Stimulated activated CD8-positive, alpha-beta memory T cell treated with anti-CD3 and anti-CD28 coated beads, Interleukin-7, amount 100 ng/mL, for 4 hours (primary cell): ENCODE data around the gene FN1.
"Not testable (repeated sequence)": the region's sequence is repeated elsewhere in the genome, so short reads cannot be mapped to it uniquely, and the experiment has no call there.

Source experiments
- DNase-seq, 2 donors: peaks; one replicate each; pipeline ENCODE4 v3.0.0-alpha.2; 2020; ENCODE audit warnings: low read depth in 2 of 2

The FN1 gene

DNA sequence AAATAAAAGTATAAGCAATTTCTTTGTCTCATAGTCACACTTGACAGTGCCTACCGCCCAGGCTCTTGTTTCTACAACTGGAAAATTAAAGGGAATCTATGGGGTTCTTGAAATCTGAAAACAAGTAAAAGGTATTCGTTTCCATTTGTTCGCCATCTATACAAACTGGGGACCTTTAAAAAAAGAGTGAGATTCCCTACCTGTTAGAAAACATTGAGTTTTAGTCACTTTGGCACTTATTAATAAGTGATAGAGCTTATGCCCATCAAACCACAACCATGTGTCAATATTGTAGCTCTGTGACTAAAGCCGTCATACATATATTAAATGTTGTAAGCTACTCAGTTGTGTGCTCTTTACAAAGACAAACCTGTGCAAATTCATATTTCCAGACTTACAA, 13.2 kb downstream of the FN1 start:
- no peak for DNase-seq

DNA sequence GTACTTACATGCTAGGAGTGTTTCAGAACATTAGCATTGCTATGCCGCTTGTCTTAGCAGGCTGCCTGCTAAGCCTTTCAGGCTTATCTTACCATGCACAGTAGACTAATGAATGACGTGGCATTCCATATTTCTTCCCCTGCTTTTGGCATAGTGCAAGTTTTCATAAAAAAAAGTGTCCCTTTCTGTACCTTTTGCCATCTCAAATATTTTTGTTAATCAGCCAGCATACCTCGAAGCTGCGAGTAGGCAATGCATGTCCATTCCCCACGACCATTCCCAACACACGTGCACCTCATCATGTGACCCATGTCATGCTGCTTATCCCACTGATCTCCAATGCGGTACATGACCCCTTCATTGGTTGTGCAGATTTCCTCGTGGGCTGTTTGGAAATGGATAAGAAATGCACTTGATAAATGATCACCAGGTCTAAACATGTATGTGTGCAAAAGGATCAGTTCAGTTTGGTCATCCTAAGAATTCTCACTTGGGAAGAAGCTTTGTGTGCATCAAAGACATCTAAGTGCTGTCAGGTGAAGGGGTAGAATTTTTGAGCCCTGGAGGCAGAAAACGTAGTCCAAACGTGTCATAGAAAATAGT, 13.9 kb downstream of the FN1 start:
- no peak for DNase-seq

DNA sequence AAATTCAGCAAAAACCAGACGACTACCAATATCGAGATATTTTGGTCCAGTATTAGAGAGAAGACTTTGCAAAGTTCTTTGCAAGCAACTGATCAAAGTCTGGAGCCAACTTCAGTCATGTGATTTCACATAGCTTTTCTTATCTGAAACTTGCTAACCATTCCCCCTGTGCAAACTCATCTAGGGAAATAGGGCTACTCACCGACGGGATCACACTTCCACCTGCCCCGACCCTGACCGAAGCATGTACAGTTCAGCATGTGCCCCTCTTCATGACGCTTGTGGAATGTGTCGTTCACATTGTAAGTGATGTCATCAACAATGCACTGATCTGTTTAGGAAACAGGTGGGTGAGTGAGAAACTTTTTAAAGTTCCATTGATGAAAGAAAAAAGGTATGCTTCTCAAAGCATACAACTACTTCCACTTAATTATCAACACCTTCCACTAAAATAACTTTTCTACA, 15.4 kb downstream of the FN1 start:
- no peak for DNase-seq

DNA sequence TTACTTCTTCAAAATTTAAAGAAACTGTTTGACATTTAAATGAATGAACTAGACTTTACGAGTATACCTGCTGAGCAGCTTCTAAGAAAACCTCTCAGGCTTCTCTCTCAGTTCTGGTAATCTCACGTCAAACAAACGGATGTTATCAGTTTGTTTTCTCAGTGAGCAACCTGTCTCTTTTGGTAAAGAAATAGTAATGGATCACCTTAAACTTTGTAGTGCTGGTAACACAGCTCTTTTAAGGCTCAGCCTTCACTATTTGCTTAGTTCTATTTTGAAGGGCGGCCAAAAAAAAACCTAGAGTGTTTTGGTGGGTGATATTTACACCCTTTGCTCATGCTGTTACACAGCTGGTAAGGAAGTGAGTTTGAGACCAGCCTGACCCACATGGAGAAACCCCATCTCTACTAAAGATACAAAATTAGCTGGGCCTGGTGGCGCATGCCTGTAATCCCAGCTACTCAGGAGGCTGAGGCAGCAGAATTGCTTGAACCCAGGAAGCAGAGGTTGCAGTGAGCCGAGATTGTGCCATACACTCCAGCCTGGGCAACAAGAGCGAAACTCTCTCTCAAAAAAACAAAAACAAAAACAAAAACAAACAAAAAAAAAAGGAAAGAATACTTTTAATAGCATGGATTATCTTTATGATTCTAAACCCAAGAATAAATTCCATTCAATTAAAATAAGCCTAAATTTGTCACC, 15.9 kb downstream of the FN1 start:
- DNase-seq, result no peak

DNA sequence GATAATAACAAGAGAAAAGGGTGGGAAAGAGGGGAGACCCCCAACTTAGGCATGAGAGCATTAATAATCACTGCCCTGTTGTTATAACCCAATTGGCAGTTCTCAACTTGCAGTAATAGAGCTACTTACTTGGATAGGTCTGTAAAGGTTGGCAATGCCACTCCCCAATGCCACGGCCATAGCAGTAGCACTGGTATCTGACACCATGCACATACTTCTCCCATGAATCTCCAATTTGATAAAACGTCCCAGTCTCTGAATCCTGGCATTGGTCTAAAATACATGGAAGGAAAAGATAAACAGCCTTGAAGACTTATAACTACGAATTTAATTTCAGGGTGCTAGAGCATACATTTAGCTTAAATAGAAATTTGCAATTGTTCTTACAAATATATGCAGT, 16.8 kb downstream of the FN1 start:
- no peak for DNase-seq

DNA sequence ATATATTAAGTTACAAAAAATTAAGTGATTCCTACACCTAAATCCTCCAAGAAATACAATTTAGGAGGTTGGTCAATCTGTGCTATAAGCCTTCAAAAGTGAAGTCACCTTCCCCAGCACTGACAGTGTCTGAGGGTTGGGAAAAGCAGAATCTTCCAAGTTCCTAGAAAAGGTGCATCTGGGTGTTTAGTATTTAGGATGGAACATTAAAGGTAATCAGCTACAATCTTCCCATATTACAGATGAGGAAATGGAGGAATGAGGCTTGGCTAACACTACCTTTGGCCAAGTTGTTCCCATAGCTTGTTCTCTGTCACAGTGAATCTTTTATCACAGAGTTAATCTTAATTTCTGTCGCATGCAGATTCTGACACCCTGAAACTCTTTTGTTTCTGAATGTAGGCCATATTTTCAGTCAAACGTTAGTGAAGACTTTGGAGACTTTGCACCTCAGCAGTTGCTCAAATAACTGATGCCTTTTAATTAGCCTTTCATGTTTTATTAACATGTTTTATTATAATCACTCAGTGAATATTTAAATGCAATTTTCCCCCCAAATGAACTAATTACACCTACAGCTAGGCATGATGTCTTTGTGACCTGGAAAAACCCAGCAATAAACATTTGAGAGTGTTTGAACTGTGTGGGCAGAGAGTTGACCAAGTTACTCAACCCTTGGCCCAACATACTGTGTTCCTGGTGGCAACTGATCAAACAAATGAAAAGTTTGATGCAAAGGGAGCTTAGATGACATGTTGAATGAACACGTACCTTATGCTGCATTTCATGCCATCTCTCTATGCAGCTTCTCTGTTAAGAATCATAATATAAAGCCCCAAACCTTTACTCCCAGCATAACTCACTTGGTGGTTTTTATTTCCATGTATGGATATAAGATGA, 17.6 kb downstream of the FN1 start:
- no peak for DNase-seq

DNA sequence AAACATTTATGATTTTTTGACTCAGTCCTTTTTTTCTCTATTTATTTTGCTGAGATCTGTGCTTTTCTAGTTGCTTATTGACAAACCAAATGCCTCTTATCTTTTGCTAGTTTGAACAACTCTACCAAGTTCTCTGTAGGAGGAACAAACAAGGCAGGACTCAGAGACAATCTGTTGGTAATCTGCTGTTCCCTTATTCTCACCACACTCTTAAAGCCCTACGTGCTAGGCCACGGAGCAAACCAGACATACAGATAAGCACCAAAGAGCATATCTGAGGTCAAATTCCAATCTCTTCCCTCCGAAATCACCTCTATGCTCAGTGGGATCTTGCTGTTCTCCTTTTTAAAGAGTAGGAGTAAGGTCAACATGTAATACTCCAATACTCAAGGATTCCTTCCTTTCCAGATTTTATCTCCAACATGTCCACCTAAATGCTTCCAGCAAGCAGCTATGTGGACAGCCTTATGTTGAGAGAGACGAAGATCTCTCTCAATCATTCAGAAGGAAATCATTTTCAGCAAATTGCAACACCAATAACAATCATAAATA, 18.4 kb downstream of the FN1 start:
- no peak for DNase-seq

DNA sequence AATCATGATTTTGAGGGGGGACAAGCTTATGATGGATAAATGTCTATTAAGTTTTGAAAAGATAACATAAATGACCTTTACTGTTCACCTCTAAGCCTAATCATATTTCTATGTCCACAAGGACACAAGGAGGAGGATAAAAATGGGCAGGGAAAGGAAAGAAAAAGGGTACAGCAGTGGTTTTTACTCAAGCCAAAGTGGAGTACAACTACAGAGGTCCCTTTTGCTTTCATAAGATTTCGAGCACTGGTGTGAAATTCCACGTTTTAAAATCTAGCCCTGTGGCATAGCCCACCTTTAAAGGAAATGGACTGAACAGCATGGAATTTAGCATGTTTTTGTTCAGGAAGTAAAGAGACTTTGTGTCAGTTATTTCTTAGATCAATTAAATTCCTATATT, 19.2 kb downstream of the FN1 start:
- DNase-seq, result no peak

DNA sequence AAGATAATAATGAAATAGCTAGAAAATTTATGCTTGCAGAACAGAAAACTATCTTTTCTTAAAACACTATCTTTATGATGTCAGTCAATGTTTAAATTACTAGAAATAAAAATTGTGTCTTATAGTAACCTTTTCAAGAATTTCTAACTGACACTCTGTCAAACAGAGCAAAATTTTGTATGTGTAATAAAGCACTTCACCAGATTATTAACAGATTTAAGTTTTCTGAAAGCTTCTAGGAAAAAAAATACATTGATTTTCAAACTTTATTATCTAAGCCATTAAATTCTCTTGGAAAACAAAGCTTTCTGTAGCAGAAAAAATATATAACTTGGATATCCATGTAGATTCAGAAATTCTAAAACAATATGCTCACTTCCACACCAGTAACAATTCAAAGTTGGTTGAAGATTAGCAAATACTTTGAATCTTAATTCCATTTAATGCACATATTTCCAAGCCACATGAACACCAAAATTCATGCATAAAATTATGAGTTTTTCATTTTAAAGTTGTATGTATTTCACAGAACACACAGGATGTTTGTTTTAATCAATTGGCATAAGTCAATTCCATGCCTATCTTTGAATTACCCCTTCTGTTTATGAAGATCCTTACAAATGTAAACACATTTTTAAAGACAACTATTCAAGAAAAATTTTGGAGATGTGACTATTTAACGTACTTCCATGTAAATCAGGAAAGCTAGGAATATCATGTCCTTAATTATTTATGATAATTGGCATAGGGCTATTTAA, 19.9 kb downstream of the FN1 start:
- DNase-seq, result no peak

DNA sequence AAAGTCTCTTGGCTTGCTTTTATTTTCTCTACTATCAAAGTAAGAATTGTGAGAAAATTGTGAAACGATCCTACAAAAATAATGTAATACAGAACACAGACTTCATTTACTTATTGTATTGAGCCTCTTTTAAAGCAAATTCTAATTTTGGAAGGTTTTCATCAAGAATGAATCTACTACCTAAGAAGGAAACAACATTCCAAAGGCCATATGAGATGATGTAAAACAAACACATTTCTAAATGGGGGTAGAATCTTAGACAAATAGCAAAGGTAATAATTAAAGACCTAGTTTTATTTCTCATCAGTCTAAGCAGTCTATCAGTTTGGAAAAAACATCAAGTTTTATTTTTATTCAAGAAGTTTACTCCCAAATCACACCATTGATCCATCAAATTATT, 20.6 kb downstream of the FN1 start:
- no peak for DNase-seq

DNA sequence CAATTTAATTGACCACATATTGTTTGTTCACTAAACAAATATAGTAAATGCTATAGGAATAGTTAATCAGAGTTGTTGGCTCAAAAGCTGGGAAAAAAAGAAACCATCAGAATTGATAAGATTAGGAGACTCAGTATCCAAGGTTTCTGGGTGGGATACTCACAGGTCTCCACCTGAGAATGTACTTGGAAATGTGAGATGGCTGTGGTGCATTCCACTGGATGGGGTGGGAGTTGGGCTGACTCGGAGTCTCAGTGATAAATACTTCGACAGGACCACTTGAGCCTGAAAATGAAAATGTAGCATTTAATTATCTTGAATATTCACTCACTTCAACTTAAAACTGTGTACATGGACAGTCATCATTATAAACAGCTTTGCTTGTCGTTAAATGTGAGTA, 21.2 kb downstream of the FN1 start:
- DNase-seq, result no peak

DNA sequence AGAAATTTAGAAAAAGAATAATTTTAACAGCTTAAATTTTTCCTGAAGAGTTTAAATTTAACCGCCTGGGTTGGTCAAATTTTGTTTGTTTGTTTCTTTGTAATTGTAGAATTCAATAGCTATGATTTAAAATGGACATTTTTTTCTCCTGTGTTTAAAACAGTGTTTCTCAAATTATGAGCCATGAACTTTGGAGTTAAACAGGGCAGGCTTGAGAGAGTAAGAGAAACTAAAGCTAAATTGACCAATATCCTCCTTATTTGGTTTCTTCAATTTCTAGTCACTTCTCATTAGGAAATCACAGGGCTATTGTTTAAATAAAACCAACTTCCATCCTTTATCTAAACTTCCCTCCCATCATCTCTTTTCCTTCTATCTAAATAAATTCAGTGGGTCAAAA, 21.9 kb downstream of the FN1 start:
- DNase-seq, result no peak

DNA sequence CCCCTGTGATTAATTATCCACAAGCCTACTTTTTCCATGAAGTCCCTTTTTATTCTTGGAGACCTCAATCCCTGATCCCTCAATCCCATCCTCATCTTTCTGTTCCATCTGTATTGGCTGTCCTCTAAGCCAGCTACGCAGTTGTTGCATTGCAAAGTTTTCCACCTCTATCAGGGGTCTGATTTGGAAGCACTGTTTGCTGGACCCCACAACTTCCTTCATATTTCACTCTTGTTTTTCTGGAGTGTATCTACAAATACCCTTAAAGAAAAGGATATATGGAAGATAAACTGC, 22.4 kb downstream of the FN1 start:
- no peak for DNase-seq

DNA sequence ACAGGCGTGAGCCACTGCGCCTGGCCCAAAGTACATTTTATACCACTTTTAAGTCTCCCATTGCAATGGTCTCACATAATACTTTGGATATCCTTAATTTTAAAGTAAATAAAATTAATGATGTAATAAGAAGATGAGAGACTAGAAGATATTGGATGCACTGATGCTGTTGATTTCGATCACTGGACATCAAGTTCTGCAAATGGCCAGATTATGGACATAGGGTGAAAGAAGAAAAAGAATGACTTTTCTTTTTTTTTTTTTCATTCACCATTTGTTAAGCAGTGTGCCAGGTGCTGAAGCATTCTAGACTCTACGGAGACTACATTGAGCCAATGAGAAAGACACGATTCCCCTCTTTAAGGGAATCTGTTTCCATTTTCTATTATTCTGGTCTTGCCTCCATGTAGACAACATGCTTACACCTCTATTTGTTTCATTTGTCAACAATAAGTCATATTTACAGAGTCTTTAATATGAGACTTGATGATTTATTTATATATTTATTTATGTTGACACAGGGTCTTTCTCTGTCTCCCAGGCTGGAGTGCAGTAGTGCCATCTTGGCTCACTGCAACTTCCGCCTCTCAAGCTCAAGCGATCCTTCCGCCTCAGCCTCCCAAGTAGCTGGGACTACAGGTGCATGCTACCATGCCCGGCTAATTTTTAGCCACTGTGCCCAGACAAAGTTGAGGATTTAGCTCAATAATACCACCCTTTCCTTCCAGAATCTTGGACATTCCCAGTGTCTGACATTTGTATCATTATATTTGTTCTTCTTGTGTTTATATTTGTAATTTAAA, 23.7 kb downstream of the FN1 start:
- no peak for DNase-seq

DNA sequence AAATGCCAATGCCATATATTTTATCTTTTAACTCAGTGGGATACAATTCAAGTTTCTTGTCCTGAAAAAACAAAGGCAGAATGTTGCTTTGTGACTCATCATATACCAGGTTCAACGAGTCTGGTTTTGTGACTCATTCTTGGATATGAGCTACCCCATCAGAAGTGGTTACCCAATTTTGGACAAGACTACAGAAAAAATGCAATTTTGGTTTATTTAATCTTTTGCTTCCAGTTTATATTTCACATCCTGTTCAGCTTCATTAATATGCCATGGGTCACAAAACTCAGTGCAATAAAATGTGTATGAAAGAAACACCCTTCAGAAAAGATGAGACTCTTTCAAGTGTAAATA, 25.0 kb downstream of the FN1 start:
- no peak for DNase-seq

DNA sequence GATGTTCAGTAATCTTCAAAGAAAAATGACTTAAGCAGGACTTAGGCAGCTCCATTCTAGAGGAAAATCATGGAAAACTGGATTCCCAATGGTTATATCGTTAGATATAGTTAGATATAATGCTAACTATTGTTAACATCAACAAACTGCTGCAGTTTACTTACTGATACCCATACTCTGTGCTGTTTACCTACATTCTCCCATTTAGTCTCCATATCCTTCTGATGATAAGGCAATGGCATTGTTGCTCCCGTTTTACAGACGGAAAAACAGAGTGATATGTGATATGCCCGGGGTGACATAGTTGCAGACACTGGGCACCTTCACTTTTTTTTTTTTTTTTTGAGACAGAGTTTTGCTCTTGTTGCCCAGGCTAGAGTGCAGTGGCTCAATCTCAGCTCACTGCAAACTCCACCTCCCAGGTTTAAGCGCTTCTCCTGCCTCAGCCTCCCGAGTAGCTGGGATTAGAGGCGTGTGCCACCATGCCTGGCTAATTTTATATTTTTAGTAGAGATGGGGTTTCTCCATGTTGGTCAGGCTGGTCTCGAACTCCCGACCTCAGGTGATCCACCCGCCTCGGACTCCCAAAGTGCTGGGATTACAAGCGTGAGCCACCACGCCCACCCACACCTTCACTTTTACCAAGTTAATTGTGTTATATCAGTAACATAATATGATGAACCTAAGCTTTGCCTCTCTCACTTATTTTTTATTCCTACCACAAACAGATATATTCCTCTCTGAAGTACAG, 25.5 kb downstream of the FN1 start:
- DNase-seq, result not testable (repeated sequence)

DNA sequence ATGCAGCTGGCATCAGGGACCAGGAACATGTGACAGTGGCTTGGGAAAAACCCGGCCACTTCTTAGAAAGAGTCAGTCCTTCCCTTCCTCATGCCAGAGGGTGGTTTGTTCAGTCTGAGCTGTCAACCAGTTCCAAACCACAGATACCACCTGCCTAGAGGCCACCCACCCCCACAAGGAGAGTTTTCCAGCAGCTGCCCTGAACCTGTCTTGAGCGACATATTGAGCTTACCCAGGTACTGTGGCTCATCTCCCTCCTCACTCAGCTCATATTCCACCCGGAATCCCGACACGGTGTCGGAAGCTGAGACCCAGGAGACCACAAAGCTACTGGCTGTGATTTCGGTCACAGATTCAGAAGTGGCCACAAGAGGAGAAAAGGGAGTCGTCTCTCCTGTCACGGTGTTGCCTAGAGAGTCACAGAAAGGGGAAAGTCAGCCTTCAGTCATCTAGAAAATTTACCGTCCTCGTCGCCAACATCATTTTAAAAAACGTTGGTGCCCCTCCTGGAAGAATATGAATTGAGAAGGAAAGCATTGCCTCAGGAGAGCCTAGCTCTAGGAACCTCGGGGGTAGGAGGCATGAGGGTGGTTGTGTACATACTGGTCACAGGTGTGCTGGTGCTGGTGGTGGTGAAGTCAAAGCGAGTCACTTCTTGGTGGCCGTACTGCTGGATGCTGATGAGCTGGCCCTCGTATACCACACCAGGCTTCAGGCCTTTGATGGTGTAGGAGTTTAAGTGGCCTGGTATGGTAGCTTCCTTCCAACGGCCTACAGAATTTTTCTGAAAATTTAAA, 26.3 kb downstream of the FN1 start:
- no peak for DNase-seq

DNA sequence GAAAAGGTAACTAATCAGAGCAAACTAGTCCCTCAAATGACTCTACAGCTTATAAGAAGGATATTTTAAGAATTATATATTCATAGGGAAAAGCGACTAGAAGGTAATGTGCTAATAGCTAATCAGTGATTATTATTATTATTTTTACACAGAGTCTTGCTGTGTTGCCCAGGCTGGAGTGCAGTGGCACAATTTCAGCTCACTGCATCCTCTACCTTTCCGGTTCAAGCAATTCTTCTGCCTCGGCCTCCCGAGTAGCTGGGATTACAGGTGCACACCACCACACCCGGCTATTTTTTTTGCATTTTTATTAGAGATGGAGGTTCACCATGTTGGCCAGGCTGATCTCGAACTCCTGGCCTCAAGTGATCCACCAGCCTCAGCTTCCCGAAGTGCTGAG, 27.4 kb downstream of the FN1 start:
- DNase-seq, result not testable (repeated sequence)

DNA sequence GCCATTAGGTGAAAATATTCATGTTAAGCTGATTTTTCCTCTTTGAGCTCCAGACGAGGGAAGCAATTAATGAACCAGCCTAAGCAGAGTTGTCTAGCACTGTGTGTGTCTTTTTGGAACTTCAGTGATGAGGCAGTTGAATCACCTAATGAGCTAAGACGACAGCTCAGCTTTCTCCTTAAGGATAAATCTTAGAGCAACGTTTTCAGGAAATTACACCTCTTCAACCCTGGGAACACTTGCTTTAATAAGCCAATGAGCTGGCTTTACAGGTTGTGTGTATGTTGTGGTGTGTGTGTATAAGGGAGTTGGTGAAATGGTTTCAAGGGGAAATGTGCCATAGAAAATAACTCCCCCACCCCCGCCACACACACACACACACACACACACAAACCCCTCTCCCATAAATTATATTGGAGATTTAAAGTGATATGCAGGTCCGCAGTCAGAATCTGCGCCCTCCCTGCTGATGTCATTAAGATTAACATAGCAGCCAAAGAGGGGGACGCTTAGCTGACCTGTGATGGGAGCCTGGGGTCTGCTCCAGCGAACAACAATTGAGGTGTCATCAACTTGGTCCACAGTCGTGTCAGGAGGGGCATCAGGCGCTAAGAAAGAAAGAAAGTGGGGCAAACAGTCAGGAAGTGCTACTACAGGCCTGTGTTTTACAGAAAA, 28.1 kb downstream of the FN1 start:
- DNase-seq, result no peak
